Measurements from ENCODE around the gene MAP2K6. TPM values are rescaled to one million over a fixed set of nuclear protein-coding genes. Genes with fewer than 3 reads are reported as not detected.
A peak's percentile ranks its signal among the peaks of the same experiment; 100 is the strongest.

The MAP2K6 gene
- total RNA-seq (1 to 10 TPM in 8 of 10 donors, under 1 TPM in 2; 0.89 to 4.0 (median 2.4) TPM), polyA plus RNA-seq (1 to 10 TPM in 1 of 2 donors, under 1 TPM in 1; 0.88 to 1.5 TPM)
- long read RNA-seq, donor 1, full-length matches to known transcripts: 1 of 4 reads
- long read RNA-seq, donor 1, partial matches to known transcripts: 0 of 4 reads
- long read RNA-seq, donor 1, other reads (novel, unspliced or antisense): 3 of 4 reads
- long read RNA-seq, donor 2, full-length matches to known transcripts: 1 of 1 reads
- long read RNA-seq, donor 2, partial matches to known transcripts: 0 of 1 reads
- long read RNA-seq, donor 2, other reads (novel, unspliced or antisense): 0 of 1 reads
- long read RNA-seq, donor 3, full-length matches to known transcripts: 2 of 3 reads
- long read RNA-seq, donor 3, partial matches to known transcripts: 0 of 3 reads
- long read RNA-seq, donor 3, other reads (novel, unspliced or antisense): 1 of 3 reads

- TF ChIP-seq CTCF (IDR thresholded peaks at IDR 0.05): no peak
- peak; percentile 96 to 99 (median 98) for ATAC-seq
- Histone ChIP-seq H3K27ac (peak within 1 kb of the TSS in 7 of 10 donors; percentile 6 to 66 (median 35)), H3K36me3 (no peaks in the 10 kb centered on the region), H3K9me3 (no peaks in the 10 kb centered on the region), H3K4me1 (peaks cover 0 to 40% (median 30%) of the 10 kb centered on the region in 9 donors), H3K4me3 (peak within 1 kb of the TSS; percentile 24 to 76 (median 54)), H3K27me3 (no peaks in the 10 kb centered on the region)
- WGBS, 2 donors: 1% methylated on average over 27 of the region's 27 CpGs
- intact Hi-C loops (cut with DNase I): loop anchor here in 4 of 10 donors (10.0 kb wide), 3 partner anchors 70 to 110 kb away; no protein-coding TSS in a partner anchor
- DNase-seq: peak; percentile 81 to 82
Observed at GRCh38 chr17:69414408-69415274, at the start of gene MAP2K6. Gene MAP2K6 (plus strand): TSS chr17:69414697. CDS start chr17:69414985, 288 bp downstream.

GRCh38 chr17:69367298-69367697 lies 47.2 kb upstream of the MAP2K6 start:
- intact Hi-C loops (cut with DNase I): no loop called here
- no peak for ATAC-seq
- H3K4me1 ChIP-seq: no peaks in the 10 kb centered on the region
- no peak overlapping the region for H3K4me3 ChIP-seq
- no peaks in the 10 kb centered on the region for H3K36me3 ChIP-seq
- H3K27me3 ChIP-seq: no peaks in the 10 kb centered on the region
- 54 to 61% methylated on average over 3 of the region's 3 CpGs for WGBS, 2 donors
- H3K9me3 ChIP-seq: no peaks in the 10 kb centered on the region
- no peak for TF ChIP-seq CTCF (IDR thresholded peaks at IDR 0.05)
- DNase-seq: no peak
- H3K27ac ChIP-seq: no peak overlapping the region

GRCh38 chr17:69373069-69373468 lies 41.4 kb upstream of the MAP2K6 start:
- DNase-seq (no peak), ATAC-seq (no peak)
- intact Hi-C loops (cut with DNase I): no loop called here
- Histone ChIP-seq H3K4me1 (peaks cover 0 to 13% (median 0%) of the 10 kb centered on the region in 9 donors), H3K9me3 (no peaks in the 10 kb centered on the region), H3K27me3 (no peaks in the 10 kb centered on the region), H3K36me3 (no peaks in the 10 kb centered on the region), H3K27ac (no peak overlapping the region), H3K4me3 (no peak overlapping the region)
- WGBS, 2 donors: 92 to 93% methylated on average over 2 of the region's 2 CpGs
- TF ChIP-seq CTCF (IDR thresholded peaks at IDR 0.05): no peak

GRCh38 chr17:69375229-69375628 lies 39.3 kb upstream of the MAP2K6 start:
- Histone ChIP-seq H3K36me3 (no peaks in the 10 kb centered on the region), H3K27me3 (no peaks in the 10 kb centered on the region), H3K9me3 (no peaks in the 10 kb centered on the region), H3K27ac (no peak overlapping the region), H3K4me3 (no peak overlapping the region), H3K4me1 (peaks cover 0 to 13% (median 0%) of the 10 kb centered on the region in 9 donors)
- 46 to 72% methylated on average over 2 of the region's 2 CpGs for WGBS, 2 donors
- DNase-seq (no peak), ATAC-seq (no peak)
- intact Hi-C loops (cut with DNase I): no loop called here
- TF ChIP-seq CTCF (IDR thresholded peaks at IDR 0.05): no peak
